Choroid plexus epithelial cell (primary cell): ENCODE measurements around the gene ASB7.
A peak's percentile ranks its signal among the peaks of the same experiment; 100 is the strongest.

Experiments used
- DNase-seq: peaks from one replicate; pipeline ENCODE4 v3.0.0-alpha.2; 2010; ENCODE audit warnings: low read depth
- H3K4me3 ChIP-seq: 2 replicates; pipeline ENCODE4 v1.5.1; 2011; ENCODE audit warnings: low read depth, mild to moderate bottlenecking, control low read depth, low read length, moderate library complexity
- CTCF ChIP-seq: conservative IDR thresholded peaks from 2 replicates; pipeline ENCODE4 v1.5.1; 2011; ENCODE audit warnings: low read depth, mild to moderate bottlenecking, control low read depth, inconsistent platforms, low read length, moderate library complexity

ASB7 gene

GRCh38 chr15:100667405-100668347 lies 65.3 kb downstream of the ASB7 start:
- no peak for TF ChIP-seq CTCF
- H3K4me3 ChIP-seq = no peak overlapping the region
- no peak for DNase-seq

GRCh38 chr15:100668348-100668745 lies 66.0 kb downstream of the ASB7 start:
- no peak for DNase-seq
- H3K4me3 ChIP-seq = no peak overlapping the region
- TF ChIP-seq CTCF = no peak

- no peak for TF ChIP-seq CTCF
- DNase-seq = no peak
- no peak overlapping the region for H3K4me3 ChIP-seq
Observed at GRCh38 chr15:100669260-100669659, 66.9 kb downstream of the ASB7 start.

- DNase-seq = no peak
- H3K4me3 ChIP-seq = no peak overlapping the region
- no peak for TF ChIP-seq CTCF
Observed at GRCh38 chr15:100670505-100671021, 68.2 kb downstream of the ASB7 start.

GRCh38 chr15:100671124-100671680 lies 68.8 kb downstream of the ASB7 start:
- TF ChIP-seq CTCF = no peak
- DNase-seq = no peak
- H3K4me3 ChIP-seq = no peak overlapping the region

GRCh38 chr15:100671858-100672543 lies 69.6 kb downstream of the ASB7 start:
- peak; percentile 54 for DNase-seq
- no peak overlapping the region for H3K4me3 ChIP-seq
- peak; percentile 93 for TF ChIP-seq CTCF
